Measurements from ENCODE around the gene NT5C1A. TPM values are rescaled to one million over a fixed set of nuclear protein-coding genes. Genes with fewer than 3 reads are reported as not detected.

NT5C1A gene
- total RNA-seq, 2 experiments from 2014 or later, result not detected

DNA sequence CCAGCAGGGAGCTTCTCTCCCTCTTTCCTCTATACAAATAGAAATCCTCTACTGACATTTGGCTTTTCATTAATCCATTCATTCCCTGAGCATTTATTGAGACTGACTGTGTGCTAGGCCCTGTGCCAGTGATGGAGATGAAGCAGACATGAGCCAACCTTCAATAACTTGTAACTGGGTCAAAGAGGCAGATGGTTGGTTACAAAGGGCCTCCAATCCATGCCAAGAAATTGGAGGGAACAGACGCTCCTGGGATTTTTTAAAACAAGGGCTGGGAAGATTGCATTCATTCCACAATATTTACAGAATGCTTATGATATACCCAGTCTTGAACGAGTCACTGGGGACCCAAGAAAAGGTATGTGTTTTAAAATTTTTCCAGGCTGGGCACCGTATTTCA lies 13.2 kb upstream of the NT5C1A start:
- Histone ChIP-seq H3K4me3 (ENCODE audit: low read depth, low read length, poor library complexity, severe bottlenecking) (no peak overlapping the region), H3K79me2 (ENCODE audit: insufficient read depth, low read depth, low read length) (no peaks in the 10 kb centered on the region), H3K9me2 (ENCODE audit: insufficient read depth, low read length) (no peaks in the 10 kb centered on the region), H3K36me3 (ENCODE audit: insufficient read depth, low read length) (no peaks in the 10 kb centered on the region), H4K20me1 (ENCODE audit: insufficient read depth, low read length) (no peaks in the 10 kb centered on the region), H2AFZ (ENCODE audit: low read length) (no peak overlapping the region), H3K4me2 (ENCODE audit: low read length) (no peak overlapping the region), H3K4me1 (ENCODE audit: insufficient read depth, low read length, poor library complexity, severe bottlenecking) (no peaks in the 10 kb centered on the region), H3K27ac (ENCODE audit: low read depth, low read length, poor library complexity, severe bottlenecking) (no peak overlapping the region), H3K9me3 (ENCODE audit: low read length) (no peaks in the 10 kb centered on the region)
- POLR2A ChIA-PET, result no interaction called here
- no TSS peak for BruUV-seq (replicated peaks)
- intact Hi-C loops (cut with micrococcal nuclease; ENCODE audit: unreplicated experiment), result no loop called here
- TF ChIP-seq EZH2phosphoT487 (IDR thresholded peaks at IDR 0.05; ENCODE audit: borderline replicate concordance, low read depth, low read length), result no peak
- TF ChIP-seq CTCF (conservative IDR thresholded peaks at IDR 0.05; ENCODE audit: low read length), result no peak
- no peak for DNase-seq (ENCODE audit: low spot score)
- CTCF ChIA-PET (ENCODE audit: unreplicated experiment), result no interaction called here

- Histone ChIP-seq H3K79me2 (ENCODE audit: insufficient read depth, low read depth, low read length) (no peaks in the 10 kb centered on the region), H3K9me2 (ENCODE audit: insufficient read depth, low read length) (no peaks in the 10 kb centered on the region), H3K9me3 (ENCODE audit: low read length) (no peaks in the 10 kb centered on the region), H3K4me1 (ENCODE audit: insufficient read depth, low read length, poor library complexity, severe bottlenecking) (no peaks in the 10 kb centered on the region), H3K27ac (ENCODE audit: low read depth, low read length, poor library complexity, severe bottlenecking) (no peak overlapping the region), H3K4me2 (ENCODE audit: low read length) (no peak overlapping the region), H3K36me3 (ENCODE audit: insufficient read depth, low read length) (no peaks in the 10 kb centered on the region), H3K4me3 (ENCODE audit: low read depth, low read length, poor library complexity, severe bottlenecking) (no peak overlapping the region), H4K20me1 (ENCODE audit: insufficient read depth, low read length) (no peaks in the 10 kb centered on the region), H2AFZ (ENCODE audit: low read length) (no peak overlapping the region)
- no TSS peak for BruUV-seq (replicated peaks)
- intact Hi-C loops (cut with micrococcal nuclease; ENCODE audit: unreplicated experiment), result no loop called here
- DNase-seq (ENCODE audit: low spot score), result no peak
- TF ChIP-seq CTCF (conservative IDR thresholded peaks at IDR 0.05; ENCODE audit: low read length), result no peak
- TF ChIP-seq EZH2phosphoT487 (IDR thresholded peaks at IDR 0.05; ENCODE audit: borderline replicate concordance, low read depth, low read length), result no peak
- POLR2A ChIA-PET, result interaction anchor here (0.7 kb wide), 1 partner anchor 25 kb away, joined by 4 read pairs; no protein-coding TSS in a partner anchor
- CTCF ChIA-PET (ENCODE audit: unreplicated experiment), result no interaction called here
Measured at GRCh38 chr1:39684313-39684664, 12.4 kb upstream of the NT5C1A start.

GRCh38 chr1:39683591-39684312 lies 11.8 kb upstream of the NT5C1A start:
- no peaks in the 10 kb centered on the region for H3K9me2 ChIP-seq (ENCODE audit: insufficient read depth, low read length)
- H3K4me1 ChIP-seq (ENCODE audit: insufficient read depth, low read length, poor library complexity, severe bottlenecking), result no peaks in the 10 kb centered on the region
- intact Hi-C loops (cut with micrococcal nuclease; ENCODE audit: unreplicated experiment), result no loop called here
- H3K36me3 ChIP-seq (ENCODE audit: insufficient read depth, low read length), result no peaks in the 10 kb centered on the region
- no peaks in the 10 kb centered on the region for H3K9me3 ChIP-seq (ENCODE audit: low read length)
- H4K20me1 ChIP-seq (ENCODE audit: insufficient read depth, low read length), result no peaks in the 10 kb centered on the region
- ChIA-PET POLR2A (interaction anchor here (0.7 kb wide), 1 partner anchor 25 kb away, joined by 4 read pairs; no protein-coding TSS in a partner anchor), CTCF (ENCODE audit: unreplicated experiment) (no interaction called here)
- H2AFZ ChIP-seq (ENCODE audit: low read length), result no peak overlapping the region
- no peaks in the 10 kb centered on the region for H3K79me2 ChIP-seq (ENCODE audit: insufficient read depth, low read depth, low read length)
- BruUV-seq (replicated peaks), result no TSS peak
- H3K4me2 ChIP-seq (ENCODE audit: low read length), result no peak overlapping the region
- TF ChIP-seq CTCF (conservative IDR thresholded peaks at IDR 0.05; ENCODE audit: low read length), result no peak
- TF ChIP-seq EZH2phosphoT487 (IDR thresholded peaks at IDR 0.05; ENCODE audit: borderline replicate concordance, low read depth, low read length), result no peak
- H3K4me3 ChIP-seq (ENCODE audit: low read depth, low read length, poor library complexity, severe bottlenecking), result no peak overlapping the region
- DNase-seq (ENCODE audit: low spot score), result no peak
- no peak overlapping the region for H3K27ac ChIP-seq (ENCODE audit: low read depth, low read length, poor library complexity, severe bottlenecking)

Measured in OCI-LY7 (cell line).